ENCODE data around the gene PHACTR2.

Gene PHACTR2

GRCh38 chr6:143821359-143821758 lies 143.6 kb downstream of the PHACTR2 start:
- H3K27ac ChIP-seq: no peak overlapping the region
- TF ChIP-seq ZFX (IDR thresholded peaks at IDR 0.05; ENCODE audit: borderline replicate concordance) (no peak), CTCF (IDR thresholded peaks at IDR 0.05) (no peak)

DNA sequence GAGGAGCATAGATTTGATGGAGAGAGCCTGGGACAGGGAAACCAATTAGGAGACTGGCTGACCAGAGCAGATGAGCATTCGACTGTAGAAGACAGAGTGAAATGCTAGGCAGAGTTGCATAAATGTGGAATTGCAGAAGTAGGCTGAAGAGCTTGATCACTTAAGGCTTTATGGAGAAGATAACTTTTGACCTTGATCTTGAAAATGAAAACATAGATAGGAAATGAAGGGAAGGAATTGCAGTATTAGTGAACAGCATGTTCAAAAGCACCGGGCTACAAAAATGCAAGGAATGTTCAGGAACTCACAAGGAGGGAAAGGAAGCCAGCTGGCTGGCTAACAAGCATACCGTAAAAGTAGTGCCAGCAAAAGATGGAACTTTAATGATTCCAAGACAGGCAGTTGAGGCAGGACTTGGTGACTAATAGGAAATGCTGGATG lies 144.8 kb downstream of the PHACTR2 start:
- TF ChIP-seq ZFX (IDR thresholded peaks at IDR 0.05; ENCODE audit: borderline replicate concordance): no peak
- no peak for TF ChIP-seq CTCF (IDR thresholded peaks at IDR 0.05)
- no peak overlapping the region for H3K27ac ChIP-seq

DNA sequence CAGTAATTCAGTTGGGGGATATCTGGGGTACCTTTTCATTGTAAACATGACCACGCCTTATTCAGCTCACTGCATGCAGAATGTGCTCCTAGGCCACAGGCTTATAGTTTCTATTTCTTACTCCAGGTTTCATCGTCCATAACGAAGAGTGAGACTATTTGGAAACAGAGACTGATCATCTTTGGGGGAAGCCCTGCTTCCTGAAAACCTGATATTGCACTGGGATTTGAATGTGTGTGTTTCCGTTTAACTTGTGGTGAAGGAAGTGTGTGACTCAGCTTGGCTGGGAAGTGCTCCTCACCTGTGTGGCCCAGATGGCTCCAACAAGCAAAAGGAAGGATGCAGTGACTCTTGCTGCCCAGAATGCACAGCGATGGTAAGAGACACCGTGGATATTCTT lies 145.8 kb downstream of the PHACTR2 start:
- no peak overlapping the region for H3K27ac ChIP-seq
- no peak for TF ChIP-seq CTCF (IDR thresholded peaks at IDR 0.05)

DNA sequence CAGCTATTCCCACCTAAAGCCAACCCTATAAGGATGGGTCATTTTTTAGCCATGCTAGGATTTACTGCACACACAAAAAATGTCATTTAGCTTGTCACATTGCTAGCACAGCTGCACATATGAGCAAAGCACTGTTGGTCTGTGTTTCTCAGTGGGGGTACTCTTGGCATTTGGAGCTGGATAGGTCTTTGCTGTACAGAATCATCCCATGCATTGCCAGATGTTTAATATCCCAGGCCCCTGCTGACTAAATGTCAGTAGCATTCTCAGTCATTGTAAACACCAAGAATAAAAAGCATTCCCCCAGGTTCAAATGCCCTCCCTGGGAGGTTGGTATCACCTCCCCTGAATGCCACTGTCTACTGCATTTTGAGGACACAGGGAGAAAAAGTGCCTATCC lies 150.8 kb downstream of the PHACTR2 start:
- TF ChIP-seq ZFX (IDR thresholded peaks at IDR 0.05; ENCODE audit: borderline replicate concordance) (no peak), CTCF (IDR thresholded peaks at IDR 0.05) (no peak)

GRCh38 chr6:143836150-143836549 lies 158.4 kb downstream of the PHACTR2 start:
- TF ChIP-seq CTCF (IDR thresholded peaks at IDR 0.05): no peak
- TF ChIP-seq ZFX (IDR thresholded peaks at IDR 0.05; ENCODE audit: borderline replicate concordance): no peak
- H3K27ac ChIP-seq: no peak overlapping the region

More for the DNA sequence above, 150.8 kb downstream of the PHACTR2 start:
- no peak overlapping the region for H3K27ac ChIP-seq

DNA sequence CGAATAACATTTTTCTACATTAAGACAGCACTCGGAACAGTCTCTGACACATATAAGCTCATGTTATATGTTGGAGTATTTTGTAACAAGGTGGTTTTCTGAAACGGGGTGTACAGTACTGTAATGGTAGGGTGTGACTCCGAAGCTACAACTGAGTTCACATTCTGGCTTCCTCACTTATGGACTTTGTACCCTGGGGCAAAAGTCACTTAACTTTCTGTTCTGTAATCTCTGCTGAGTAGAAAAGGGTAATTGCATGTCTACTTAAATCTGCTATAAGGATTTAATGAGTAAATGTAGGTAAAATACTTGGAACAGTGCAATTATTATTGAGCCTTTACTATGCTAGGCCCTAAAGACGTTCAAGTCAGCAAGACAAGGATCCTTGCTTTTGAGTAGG lies 160.6 kb downstream of the PHACTR2 start:
- H3K27ac ChIP-seq: no peak overlapping the region
- TF ChIP-seq CTCF (IDR thresholded peaks at IDR 0.05): no peak
- no peak for TF ChIP-seq ZFX (IDR thresholded peaks at IDR 0.05; ENCODE audit: borderline replicate concordance)

DNA sequence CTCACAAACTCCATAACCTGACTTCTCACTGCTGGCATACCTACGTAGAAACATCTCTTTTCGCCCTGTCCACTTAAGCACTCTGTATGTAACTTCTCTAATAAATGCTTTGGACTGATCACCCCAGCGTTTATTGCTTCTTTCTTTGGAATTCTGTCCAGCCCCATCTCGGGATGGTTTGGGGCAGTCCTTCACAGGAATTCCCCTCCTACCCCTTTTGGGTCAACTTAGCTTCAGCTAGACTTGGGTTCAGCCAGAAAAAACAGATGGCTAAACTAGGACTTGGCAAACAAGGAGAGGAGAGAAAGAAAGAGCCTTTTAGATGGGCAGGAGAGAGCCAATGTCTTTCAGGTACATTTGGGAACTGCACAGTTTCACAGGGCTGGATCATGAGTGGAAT lies 161.4 kb downstream of the PHACTR2 start:
- no peak overlapping the region for H3K27ac ChIP-seq
- TF ChIP-seq CTCF (IDR thresholded peaks at IDR 0.05) (no peak), ZFX (IDR thresholded peaks at IDR 0.05; ENCODE audit: borderline replicate concordance) (no peak)

All from 22Rv1 (cell line).